GM20431 (cell line): ENCODE measurements around the gene ZNF597.
"Not testable (repeated sequence)": the region's sequence is repeated elsewhere in the genome, so short reads cannot be mapped to it uniquely, and the experiment has no call there.

Experiments
- in situ Hi-C: fragments of 300-500 bp; cut with MseI, MboI; formaldehyde crosslinking; loops from one replicate; pipeline ENCODE4 v1.15.0; 2020; ENCODE audit warnings: low sequenced_read_pairs; ENCODE audit not compliant: unreplicated experiment

The ZNF597 gene

DNA sequence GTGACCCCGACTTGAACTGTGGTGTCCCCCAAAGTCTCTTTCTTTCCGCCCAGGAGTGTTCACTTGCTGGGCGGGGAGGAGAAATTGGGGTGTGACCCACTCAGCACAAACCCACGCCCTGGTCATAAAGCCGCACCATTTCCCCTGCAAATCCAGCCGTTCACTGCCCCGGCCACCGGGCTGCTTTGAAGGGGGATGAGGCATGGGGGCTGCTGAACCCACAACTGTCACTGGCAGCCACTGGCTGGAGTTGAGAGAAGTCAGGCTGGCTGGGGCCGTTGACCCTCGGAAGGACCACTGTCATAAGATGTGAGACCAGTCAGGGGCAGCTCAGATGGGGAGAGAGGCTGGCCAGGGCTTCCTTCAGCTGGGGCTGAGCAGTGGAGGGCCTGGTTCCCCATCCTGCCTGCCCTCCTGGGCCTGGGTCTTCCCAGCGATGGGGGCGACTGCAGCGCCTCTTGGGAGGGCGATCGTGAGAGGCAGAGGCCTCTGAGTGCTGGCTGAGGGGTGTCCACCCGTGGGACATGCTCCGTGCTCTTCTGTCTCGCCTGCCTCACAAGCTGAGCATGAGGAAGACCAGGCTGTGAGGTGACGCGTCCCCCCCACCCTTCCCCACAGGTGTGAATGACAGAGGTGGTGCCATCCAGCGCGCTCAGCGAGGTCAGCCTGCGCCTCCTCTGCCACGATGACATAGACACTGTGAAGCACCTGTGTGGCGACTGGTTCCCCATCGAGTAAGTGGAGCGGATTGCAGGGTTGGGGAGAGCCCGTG is 32.5 kb upstream of the ZNF597 start:
- in situ Hi-C loops = no loop called here

GRCh38 chr16:3474870-3475269 is 31.6 kb upstream of the ZNF597 start:
- in situ Hi-C loops = not testable (repeated sequence)

GRCh38 chr16:3474136-3474779 is 31.0 kb upstream of the ZNF597 start:
- in situ Hi-C loops = no loop called here

GRCh38 chr16:3473596-3473943 is 30.3 kb upstream of the ZNF597 start:
- in situ Hi-C loops = not testable (repeated sequence)

DNA sequence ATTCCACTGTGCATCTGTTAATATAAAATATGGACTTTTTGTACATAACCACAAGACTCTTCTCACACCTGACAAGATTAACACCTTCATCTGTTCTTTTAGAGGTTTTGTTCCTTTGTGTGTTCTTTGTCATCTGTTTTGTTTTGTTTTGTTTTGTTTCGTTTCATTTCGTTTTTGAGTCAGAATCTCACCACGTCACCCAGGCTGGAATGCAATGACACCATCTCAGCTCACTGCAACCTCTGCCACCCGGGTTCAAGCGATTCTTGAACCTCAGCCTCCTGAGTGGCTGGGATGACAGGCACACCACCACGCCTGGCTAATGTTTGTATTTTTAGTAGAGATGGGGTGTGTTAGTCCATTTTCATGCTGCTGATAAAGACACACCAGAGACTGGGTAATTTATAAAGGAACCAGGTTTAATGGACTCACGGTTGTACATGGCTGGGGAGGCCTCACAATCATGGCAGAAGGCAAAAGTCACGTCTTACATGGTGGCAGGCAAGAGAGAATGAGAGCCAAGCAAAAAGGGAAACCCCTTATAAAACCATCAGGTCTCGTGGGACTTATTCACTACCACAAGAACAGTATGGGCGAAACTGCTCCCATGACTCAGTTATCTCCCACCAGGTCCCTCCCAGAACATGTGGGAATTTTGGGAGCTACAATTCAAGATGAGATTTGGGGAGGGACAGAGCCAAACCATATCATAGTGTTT is 29.7 kb upstream of the ZNF597 start:
- in situ Hi-C loops = no loop called here

DNA sequence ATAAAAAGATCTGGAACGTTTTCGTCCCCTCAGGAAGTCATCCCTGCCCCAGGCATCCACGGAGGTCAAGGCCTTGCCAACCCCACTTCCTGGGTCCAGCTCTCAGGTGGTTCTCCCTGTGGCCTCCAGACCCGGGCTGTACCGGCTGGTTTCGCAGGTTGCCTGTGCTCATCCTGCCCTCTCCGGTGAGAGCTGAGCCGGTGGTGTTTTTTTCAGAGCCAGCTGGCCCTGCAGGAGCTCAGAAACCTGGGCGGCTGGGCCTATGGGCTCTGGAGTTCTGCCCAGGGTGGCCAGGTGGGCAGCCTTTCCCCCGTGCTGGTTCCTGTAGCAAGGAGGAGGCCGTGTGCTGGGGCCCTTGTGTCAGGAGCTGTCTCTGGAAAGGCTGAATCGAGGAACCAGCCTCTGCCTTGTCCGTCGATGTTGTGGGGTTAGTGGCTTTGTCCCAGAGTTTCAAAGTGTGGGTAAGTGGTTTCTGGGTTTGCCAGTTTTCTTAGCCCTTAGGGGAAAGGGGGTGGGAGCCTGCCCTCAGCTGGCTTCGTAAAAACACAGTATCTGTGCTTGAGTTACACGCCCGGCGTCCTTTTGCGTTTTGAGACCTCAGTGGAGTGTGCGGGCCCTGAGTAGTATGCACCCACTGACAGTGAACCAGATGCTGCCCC is 28.3 kb upstream of the ZNF597 start:
- in situ Hi-C loops = no loop called here

GRCh38 chr16:3470723-3471122 is 27.4 kb upstream of the ZNF597 start:
- in situ Hi-C loops = no loop called here

DNA sequence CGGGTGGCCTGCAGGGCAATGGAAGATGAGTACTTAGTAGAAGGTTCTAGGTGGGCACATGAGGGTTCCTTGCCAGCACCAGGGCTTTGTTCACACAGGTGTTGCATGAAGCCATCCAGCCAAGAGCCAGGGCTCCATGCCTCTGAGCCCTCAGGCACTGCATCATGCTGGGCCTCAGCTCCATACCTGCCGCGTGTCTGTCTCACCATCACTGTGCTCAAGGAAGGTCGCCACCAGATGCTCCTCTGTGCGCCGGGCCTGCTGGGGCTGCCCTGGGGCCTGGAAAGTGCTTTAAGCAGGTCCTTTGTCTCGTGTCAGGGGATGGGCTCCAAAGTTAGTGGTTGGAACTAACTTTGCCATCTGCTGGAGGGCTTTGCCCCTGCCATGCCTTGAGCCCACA is 26.4 kb upstream of the ZNF597 start:
- in situ Hi-C loops = no loop called here

- in situ Hi-C loops = no loop called here
Observed at GRCh38 chr16:3468501-3468900, 25.2 kb upstream of the ZNF597 start.

DNA sequence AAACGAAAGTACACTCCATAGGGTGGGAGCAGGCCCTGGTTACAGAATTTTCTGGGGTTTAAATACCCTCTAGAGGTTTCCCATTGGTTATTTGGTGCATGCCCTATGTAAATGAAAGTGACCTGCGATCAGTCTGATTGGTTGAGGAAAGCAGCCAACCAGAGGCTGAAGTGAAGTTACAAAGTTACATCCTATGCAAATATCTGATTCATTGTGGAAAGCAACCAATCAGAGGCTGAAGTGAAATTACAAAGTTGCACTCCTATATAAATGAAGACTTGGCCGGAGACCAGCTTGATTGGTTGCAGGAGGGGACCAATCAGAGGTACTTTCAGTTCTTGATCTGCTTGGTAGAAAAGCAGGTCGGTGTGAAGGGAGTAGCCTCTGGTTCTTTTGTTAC is 24.6 kb upstream of the ZNF597 start:
- in situ Hi-C loops = no loop called here

DNA sequence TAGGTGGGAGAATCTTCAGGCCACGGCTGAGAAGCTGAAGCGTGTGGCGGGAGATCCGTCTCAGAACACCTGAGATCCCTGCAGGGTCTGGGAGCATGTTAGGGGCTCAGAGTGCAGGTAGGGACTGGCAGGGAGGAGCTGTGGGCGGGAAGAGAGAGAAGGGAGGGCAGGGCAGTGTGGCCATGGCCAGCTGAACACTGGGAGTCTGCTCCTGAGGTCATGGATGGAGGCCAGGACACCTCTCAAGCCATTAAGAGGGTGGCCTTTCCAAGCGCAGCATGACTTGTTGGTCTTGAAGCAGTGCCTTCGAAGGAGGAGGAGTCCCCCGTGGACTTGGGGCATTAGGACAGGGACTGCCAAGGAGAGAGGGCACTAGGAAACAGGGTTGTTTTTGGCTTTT is 23.9 kb upstream of the ZNF597 start:
- in situ Hi-C loops = no loop called here

- in situ Hi-C loops = no loop called here
Observed at GRCh38 chr16:3465911-3466584, 22.7 kb upstream of the ZNF597 start.

DNA sequence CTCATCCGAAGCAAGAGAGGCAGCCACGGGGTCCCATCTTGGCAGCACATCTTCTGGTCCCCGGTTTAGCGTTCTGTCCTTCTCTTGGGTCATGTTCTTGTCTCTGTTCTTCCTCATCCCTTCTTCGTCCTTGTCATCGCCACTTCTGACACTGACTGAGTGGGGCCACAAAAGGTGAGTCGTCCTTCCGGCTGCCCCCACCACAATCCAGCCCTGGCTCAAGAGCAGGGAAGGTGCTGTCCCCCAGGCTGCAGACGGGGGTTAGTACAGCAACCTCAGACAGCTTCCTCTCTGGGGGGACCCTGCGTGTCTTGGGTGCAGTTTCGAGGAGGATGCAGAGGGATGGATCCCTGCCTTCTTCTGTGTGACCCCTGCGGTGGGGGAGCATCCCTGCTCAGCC is 22.0 kb upstream of the ZNF597 start:
- in situ Hi-C loops = no loop called here

DNA sequence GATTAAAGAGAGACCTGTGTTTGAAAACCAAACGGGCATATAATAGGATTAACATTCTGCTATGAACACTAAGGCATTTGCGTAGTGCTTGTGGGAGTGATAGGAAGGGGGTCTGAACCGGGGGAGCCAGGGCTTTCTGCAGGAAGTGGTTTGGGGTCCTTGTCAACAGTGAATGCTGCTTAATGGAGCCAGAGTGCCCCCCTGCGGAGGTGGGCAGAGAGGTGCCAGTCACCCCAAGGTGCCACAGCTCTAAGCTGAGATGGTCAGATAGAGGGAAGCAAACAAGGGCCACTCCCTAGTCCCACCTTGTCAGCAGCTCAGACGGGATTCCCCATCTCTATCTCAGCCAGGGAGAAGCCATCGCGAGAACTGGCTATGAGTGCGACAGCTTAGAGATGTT is 17.8 kb upstream of the ZNF597 start:
- in situ Hi-C loops = no loop called here

- in situ Hi-C loops = no loop called here
Observed at GRCh38 chr16:3460585-3460984, 17.3 kb upstream of the ZNF597 start.

GRCh38 chr16:3460121-3460520 is 16.8 kb upstream of the ZNF597 start:
- in situ Hi-C loops = no loop called here

- in situ Hi-C loops = no loop called here
Observed at GRCh38 chr16:3459401-3460090, 16.2 kb upstream of the ZNF597 start.

DNA sequence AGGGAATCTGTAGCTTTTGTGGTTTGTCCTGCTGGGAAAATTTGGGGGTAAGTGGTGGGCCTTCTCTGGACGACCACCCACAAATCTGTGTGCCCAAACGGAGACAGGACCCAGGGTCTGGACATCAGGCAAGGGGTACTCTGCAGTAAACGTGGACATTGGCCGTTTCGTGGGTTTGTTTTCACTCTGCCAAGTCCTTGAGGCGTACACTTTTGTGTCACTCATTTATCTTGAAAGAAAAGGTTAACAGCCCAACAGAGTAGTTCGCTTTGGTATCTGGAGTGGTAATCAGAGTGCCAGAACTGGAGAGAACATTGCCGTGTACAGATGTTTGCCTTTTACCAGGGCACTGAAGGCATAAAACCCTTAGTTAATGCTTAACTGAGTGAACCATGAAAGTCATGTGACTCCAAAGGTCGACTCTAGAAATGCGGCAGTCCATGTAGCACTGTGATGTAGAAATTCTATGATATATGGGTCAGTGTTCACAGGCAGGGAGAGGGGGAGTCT is 15.6 kb upstream of the ZNF597 start:
- in situ Hi-C loops = no loop called here

DNA sequence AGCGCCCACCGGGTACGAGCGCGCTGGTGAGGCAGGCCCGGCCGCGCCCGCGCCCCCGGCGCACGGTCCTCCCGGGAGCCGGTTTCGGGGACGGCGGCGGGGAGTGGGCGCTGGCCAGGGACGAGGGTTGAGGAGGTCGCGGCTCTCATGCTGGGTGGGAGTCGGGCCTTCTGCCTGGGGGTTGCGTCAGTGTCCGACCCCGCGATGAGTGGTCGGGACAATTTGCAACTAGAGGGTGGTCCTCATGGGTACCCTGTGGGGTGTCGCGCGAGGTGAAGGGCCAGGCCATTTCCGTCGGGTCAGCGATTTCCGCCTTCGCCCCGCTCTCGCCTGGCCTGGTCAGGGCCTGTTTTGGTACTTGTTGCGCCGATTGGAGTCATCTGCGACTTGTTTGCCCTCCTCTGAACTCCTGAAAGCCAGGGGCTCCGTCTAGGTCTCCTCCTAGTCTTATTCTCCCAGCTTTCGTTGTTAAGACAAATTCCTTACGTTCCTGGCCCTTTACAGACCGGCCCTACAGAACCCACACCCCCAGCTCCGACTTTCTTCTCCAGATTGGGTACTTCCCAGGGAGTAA is 15.1 kb upstream of the ZNF597 start:
- in situ Hi-C loops = no loop called here
